Transverse colon (tissue), 4 donors: ENCODE data around the gene SGF29.

Experiments
- CTCF ChIP-seq, 5 experiments: fragments of 200-600 bp in 3 of 5; fragments of 450-650 bp in 2 of 5; sonication (generic) in 3 of 5; IDR thresholded peaks; 1 replicate in 2 of 5; 2 replicates in 3 of 5; pipeline ENCODE4 v1.5.1; 2016 to 2017; ENCODE audit warnings: antibody characterized with exemption in 5 of 5, inconsistent platforms in 3 of 5, mild to moderate bottlenecking in 2 of 5, moderate library complexity in 1 of 5
- POLR2A ChIP-seq: fragments of 450-650 bp; IDR thresholded peaks from one replicate; pipeline ENCODE4 v1.6.1; 2016; ENCODE audit warnings: antibody characterized with exemption, mild to moderate bottlenecking, moderate library complexity
- POLR2AphosphoS5 ChIP-seq, 3 donors: sonication (generic); formaldehyde crosslinking; IDR thresholded peaks; one replicate each; pipeline ENCODE4 v1.6.1; 2016; ENCODE audit warnings: antibody characterized with exemption in 3 of 3

GRCh38 chr16:28572696-28573510, 19.2 kb downstream of the SGF29 start:
- no peak for TF ChIP-seq CTCF (IDR thresholded peaks at IDR 0.05)
- TF ChIP-seq POLR2A, result no peak
- no peak for TF ChIP-seq POLR2AphosphoS5 (IDR thresholded peaks at IDR 0.05)
